PC-9 (cell line): ENCODE measurements around the gene DPYSL3. TPM values are rescaled to one million over a fixed set of nuclear protein-coding genes. Genes with fewer than 3 reads are reported as not detected.

Source experiments
- BruUV-seq: library from RNA; stranded (reverse); fragments of 400-500 nt; replicated peaks from 2 replicates; lab custom pipeline; 2021; lab: Mats Ljungman, UMichigan
- CTCF ChIA-PET: fragments of 300-600 bp; sonication (Branson Sonifier 250); formaldehyde crosslinking; loops from one replicate; lab custom pipeline; 2022; ENCODE audit warnings: antibody characterized with exemption; lab: Charles Lee
- POLR2A ChIA-PET: fragments of 300-600 bp; sonication (Branson Sonifier 250); formaldehyde crosslinking; loops from one replicate; lab custom pipeline; 2022; ENCODE audit warnings: antibody characterized with exemption; ENCODE audit not compliant: unreplicated experiment; lab: Charles Lee
- DNase-seq, 2 experiments: peaks; one replicate each; pipeline versions ENCODE4 v3.0.0 to v3.0.0-alpha.2; 2015 to 2022; ENCODE audit warnings: mixed read lengths in 1 of 2
- H2AFZ ChIP-seq: fragments of 200-600 bp; sonication (generic); 2 replicates; pipeline ENCODE4 v1.8.1; 2017; ENCODE audit warnings: antibody characterized with exemption
- H3F3A ChIP-seq: fragments of 200-600 bp; sonication (generic); 2 replicates; pipeline ENCODE4 v1.8.1; 2017; ENCODE audit warnings: antibody characterized with exemption, mild to moderate bottlenecking, low read depth; ENCODE audit not compliant: insufficient read depth
- H3K27ac ChIP-seq: fragments of 200-600 bp; sonication (generic); 2 replicates; pipeline ENCODE4 v1.6.1; 2016; ENCODE audit warnings: mixed run types
- H3K27me3 ChIP-seq: fragments of 200-600 bp; sonication (generic); 2 replicates; pipeline ENCODE4 v1.6.1; 2016; ENCODE audit warnings: low read depth, mixed run types; ENCODE audit not compliant: insufficient read depth
- H3K36me3 ChIP-seq: fragments of 200-600 bp; sonication (generic); 2 replicates; pipeline ENCODE4 v1.6.1; 2016; ENCODE audit warnings: low read depth, mixed run types
- H3K4me1 ChIP-seq: fragments of 200-600 bp; sonication (generic); replicated peaks from 2 replicates; pipeline ENCODE4 v1.6.1; 2016; ENCODE audit warnings: mixed run types; ENCODE audit not compliant: insufficient read depth
- H3K4me2 ChIP-seq: fragments of 200-600 bp; sonication (generic); 2 replicates; pipeline ENCODE4 v1.6.1; 2017; ENCODE audit warnings: mixed run types
- H3K4me3 ChIP-seq: fragments of 200-600 bp; sonication (generic); 2 replicates; pipeline ENCODE4 v1.6.1; 2016; ENCODE audit warnings: mixed run types
- H3K79me2 ChIP-seq: fragments of 200-600 bp; sonication (generic); 2 replicates; pipeline ENCODE4 v1.6.1; 2017; ENCODE audit warnings: low read depth, mixed run types
- H3K9me2 ChIP-seq: fragments of 200-600 bp; sonication (generic); 2 replicates; pipeline ENCODE4 v1.8.1; 2017; ENCODE audit warnings: mild to moderate bottlenecking; ENCODE audit not compliant: insufficient read depth
- H3K9me3 ChIP-seq: fragments of 200-600 bp; sonication (generic); 2 replicates; pipeline ENCODE4 v1.8.1; 2016; ENCODE audit warnings: low read depth; ENCODE audit not compliant: insufficient read depth
- H4K20me1 ChIP-seq: fragments of 200-600 bp; sonication (generic); 2 replicates; pipeline ENCODE4 v1.8.1; 2017; ENCODE audit not compliant: insufficient read depth
- EZH2 ChIP-seq: fragments of 200-600 bp; sonication (generic); IDR thresholded peaks from 2 replicates; pipeline ENCODE4 v1.8.0; 2017; ENCODE audit warnings: antibody characterized with exemption, low read depth
- intact Hi-C: fragments of 100-400 bp; cut with micrococcal nuclease; formaldehyde crosslinking; loops from one replicate; pipeline ENCODE4 v1.10.0; 2022; ENCODE audit not compliant: unreplicated experiment
- total RNA-seq: library from RNA; stranded (reverse); gene quantifications from 2 replicates; pipeline ENCODE4 v1.2.3, GENCODE V29; 2021
- TF ChIP-seq, protein P1 (sequence below): fragments of 200-600 bp; sonication (generic); conservative IDR thresholded peaks from 2 replicates; pipeline ENCODE4 v1.6.1; 2017; ENCODE audit warnings: mixed run types, antibody characterized with exemption, mild to moderate bottlenecking, moderate library complexity

The DPYSL3 gene
- total RNA-seq, 1 experiment from 2014 or later: 1.3 TPM

- no peaks in the 10 kb centered on the region for H3K79me2 ChIP-seq
- H3K27me3 ChIP-seq: peaks cover 27% of the 10 kb centered on the region; the same call in 1 of the 2 replicates
- ChIA-PET POLR2A (no interaction called here), CTCF (no interaction called here)
- H4K20me1 ChIP-seq: no peaks in the 10 kb centered on the region
- no TSS peak for BruUV-seq
- DNase-seq: no peak
- no peaks in the 10 kb centered on the region for H3K9me3 ChIP-seq
- no peak overlapping the region for H3K27ac ChIP-seq
- no peak overlapping the region for H3K4me3 ChIP-seq
- no peak for TF ChIP-seq EZH2
- TF ChIP-seq, protein P1, sequence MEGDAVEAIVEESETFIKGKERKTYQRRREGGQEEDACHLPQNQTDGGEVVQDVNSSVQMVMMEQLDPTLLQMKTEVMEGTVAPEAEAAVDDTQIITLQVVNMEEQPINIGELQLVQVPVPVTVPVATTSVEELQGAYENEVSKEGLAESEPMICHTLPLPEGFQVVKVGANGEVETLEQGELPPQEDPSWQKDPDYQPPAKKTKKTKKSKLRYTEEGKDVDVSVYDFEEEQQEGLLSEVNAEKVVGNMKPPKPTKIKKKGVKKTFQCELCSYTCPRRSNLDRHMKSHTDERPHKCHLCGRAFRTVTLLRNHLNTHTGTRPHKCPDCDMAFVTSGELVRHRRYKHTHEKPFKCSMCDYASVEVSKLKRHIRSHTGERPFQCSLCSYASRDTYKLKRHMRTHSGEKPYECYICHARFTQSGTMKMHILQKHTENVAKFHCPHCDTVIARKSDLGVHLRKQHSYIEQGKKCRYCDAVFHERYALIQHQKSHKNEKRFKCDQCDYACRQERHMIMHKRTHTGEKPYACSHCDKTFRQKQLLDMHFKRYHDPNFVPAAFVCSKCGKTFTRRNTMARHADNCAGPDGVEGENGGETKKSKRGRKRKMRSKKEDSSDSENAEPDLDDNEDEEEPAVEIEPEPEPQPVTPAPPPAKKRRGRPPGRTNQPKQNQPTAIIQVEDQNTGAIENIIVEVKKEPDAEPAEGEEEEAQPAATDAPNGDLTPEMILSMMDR: no peak
- H3F3A ChIP-seq: no peaks in the 10 kb centered on the region
- H3K36me3 ChIP-seq: no peaks in the 10 kb centered on the region
- no peak overlapping the region for H3K4me2 ChIP-seq
- intact Hi-C loops: no loop called here
- no peak overlapping the region for H2AFZ ChIP-seq
- no peaks in the 10 kb centered on the region; the same call in 1 of the 2 replicates for H3K9me2 ChIP-seq
- H3K4me1 ChIP-seq: no peaks in the 10 kb centered on the region
Observed at GRCh38 chr5:147481376-147481775, 28.5 kb downstream of the DPYSL3 start.

- no peaks in the 10 kb centered on the region for H4K20me1 ChIP-seq
- no peak for DNase-seq
- H2AFZ ChIP-seq: no peak overlapping the region
- H3K79me2 ChIP-seq: no peaks in the 10 kb centered on the region
- no peak overlapping the region for H3K4me2 ChIP-seq
- H3K4me1 ChIP-seq: no peaks in the 10 kb centered on the region
- H3K9me3 ChIP-seq: no peaks in the 10 kb centered on the region; the same call in 1 of the 2 replicates
- H3K27ac ChIP-seq: no peak overlapping the region
- ChIA-PET POLR2A (no interaction called here), CTCF (no interaction called here)
- no peaks in the 10 kb centered on the region for H3K36me3 ChIP-seq
- H3F3A ChIP-seq: no peaks in the 10 kb centered on the region
- intact Hi-C loops: no loop called here
- H3K4me3 ChIP-seq: no peak overlapping the region
- H3K9me2 ChIP-seq: no peaks in the 10 kb centered on the region; the same call in 1 of the 2 replicates
- H3K27me3 ChIP-seq: peaks cover 27% of the 10 kb centered on the region; the same call in 1 of the 2 replicates
- TF ChIP-seq EZH2: no peak
- TF ChIP-seq, protein P1: no peak
- no TSS peak for BruUV-seq
Observed at GRCh38 chr5:147479949-147480348, 29.9 kb downstream of the DPYSL3 start.

- Histone ChIP-seq H2AFZ (no peak overlapping the region), H3K4me3 (no peak overlapping the region), H3F3A (no peaks in the 10 kb centered on the region), H3K36me3 (no peaks in the 10 kb centered on the region), H3K4me1 (no peaks in the 10 kb centered on the region), H3K9me3 (no peaks in the 10 kb centered on the region; the same call in 1 of the 2 replicates), H3K79me2 (no peaks in the 10 kb centered on the region), H3K4me2 (no peak overlapping the region), H3K9me2 (no peaks in the 10 kb centered on the region; the same call in 1 of the 2 replicates), H4K20me1 (no peaks in the 10 kb centered on the region), H3K27ac (no peak overlapping the region), H3K27me3 (peaks cover 27% of the 10 kb centered on the region; the same call in 1 of the 2 replicates)
- intact Hi-C loops: no loop called here
- no peak for DNase-seq
- no peak for TF ChIP-seq EZH2
- TF ChIP-seq, protein P1: no peak
- CTCF ChIA-PET: no interaction called here
- no TSS peak for BruUV-seq
- POLR2A ChIA-PET: no interaction called here
Observed at GRCh38 chr5:147479444-147479843, 30.4 kb downstream of the DPYSL3 start.
